A673 (cell line): ENCODE measurements around the gene DNTT. TPM values are rescaled to one million over a fixed set of nuclear protein-coding genes. Genes with fewer than 3 reads are reported as not detected.

ENCODE experiments used
- BruUV-seq: library from RNA; stranded (reverse); fragments of 400-500 nt; replicated peaks from 2 replicates; lab custom pipeline; 2021; lab: Mats Ljungman, UMichigan
- CTCF ChIA-PET: fragments of 300-600 bp; sonication (Branson Sonifier 250); formaldehyde crosslinking; loops from one replicate; lab custom pipeline; 2022; ENCODE audit warnings: antibody characterized with exemption; lab: Charles Lee
- POLR2A ChIA-PET: fragments of 300-600 bp; sonication (Branson Sonifier 250); formaldehyde crosslinking; loops from one replicate; lab custom pipeline; 2022; ENCODE audit warnings: antibody characterized with exemption; ENCODE audit not compliant: low non-redundant PET; lab: Charles Lee
- DNase-seq: peaks from one replicate; pipeline ENCODE4 v3.0.0-alpha.2; 2015; ENCODE audit warnings: low spot score
- H3K27ac ChIP-seq: fragments of 200-600 bp; sonication (generic); 2 replicates; pipeline ENCODE4 v1.5.1; 2016; ENCODE audit warnings: mixed run types, low read depth, mild to moderate bottlenecking, mixed read lengths, antibody characterized with exemption, low read length; ENCODE audit not compliant: poor library complexity, severe bottlenecking
- H3K27me3 ChIP-seq: fragments of 200-600 bp; sonication (generic); replicated peaks from 2 replicates; pipeline ENCODE4 v1.6.1; 2017; ENCODE audit warnings: mixed run types, low read depth, mild to moderate bottlenecking, mixed read lengths, antibody characterized with exemption, low read length; ENCODE audit not compliant: insufficient read depth, poor library complexity
- H3K36me3 ChIP-seq: fragments of 200-600 bp; sonication (generic); 2 replicates; pipeline ENCODE4 v1.6.1; 2016; ENCODE audit warnings: mixed run types, mild to moderate bottlenecking, mixed read lengths, antibody characterized with exemption, low read length; ENCODE audit not compliant: insufficient read depth, poor library complexity, severe bottlenecking
- H3K4me1 ChIP-seq: fragments of 200-600 bp; sonication (generic); 2 replicates; pipeline ENCODE4 v1.6.1; 2017; ENCODE audit warnings: mixed run types, mild to moderate bottlenecking, mixed read lengths, antibody characterized with exemption, low read length; ENCODE audit not compliant: insufficient read depth, poor library complexity, severe bottlenecking
- H3K4me3 ChIP-seq: fragments of 200-600 bp; sonication (generic); 2 replicates; pipeline ENCODE4 v1.5.1; 2016; ENCODE audit warnings: low read depth, mixed run types, mild to moderate bottlenecking, mixed read lengths, low read length; ENCODE audit not compliant: poor library complexity, severe bottlenecking
- H3K9me3 ChIP-seq: fragments of 200-600 bp; sonication (generic); 2 replicates; pipeline ENCODE4 v1.6.1; 2016; ENCODE audit warnings: mixed run types, low read depth, mild to moderate bottlenecking, mixed read lengths, antibody characterized with exemption, low read length; ENCODE audit not compliant: poor library complexity, severe bottlenecking
- EZH2 ChIP-seq: fragments of 200-600 bp; sonication (generic); IDR thresholded peaks from 2 replicates; pipeline ENCODE4 v1.6.1; 2017; ENCODE audit warnings: borderline replicate concordance, low read depth, mild to moderate bottlenecking, mixed read lengths, antibody characterized with exemption, low read length; ENCODE audit not compliant: poor library complexity, severe bottlenecking
- intact Hi-C: fragments of 100-400 bp; cut with micrococcal nuclease; formaldehyde crosslinking; loops from one replicate; pipeline ENCODE4 v1.10.0; 2022; ENCODE audit not compliant: unreplicated experiment
- total RNA-seq: library from RNA; stranded (reverse); gene quantifications from 2 replicates; pipeline ENCODE4 v1.2.3, GENCODE V29; 2021
- TF ChIP-seq, protein P1 (sequence below): fragments of 300-800, 200-600 bp; sonication (generic); conservative IDR thresholded peaks from 2 replicates; pipeline ENCODE4 v1.5.1; 2017; ENCODE audit warnings: low read depth, mild to moderate bottlenecking, antibody characterized with exemption, low read length, moderate library complexity, mixed read lengths

Gene DNTT
- total RNA-seq, 1 experiment from 2014 or later, result not detected

DNA sequence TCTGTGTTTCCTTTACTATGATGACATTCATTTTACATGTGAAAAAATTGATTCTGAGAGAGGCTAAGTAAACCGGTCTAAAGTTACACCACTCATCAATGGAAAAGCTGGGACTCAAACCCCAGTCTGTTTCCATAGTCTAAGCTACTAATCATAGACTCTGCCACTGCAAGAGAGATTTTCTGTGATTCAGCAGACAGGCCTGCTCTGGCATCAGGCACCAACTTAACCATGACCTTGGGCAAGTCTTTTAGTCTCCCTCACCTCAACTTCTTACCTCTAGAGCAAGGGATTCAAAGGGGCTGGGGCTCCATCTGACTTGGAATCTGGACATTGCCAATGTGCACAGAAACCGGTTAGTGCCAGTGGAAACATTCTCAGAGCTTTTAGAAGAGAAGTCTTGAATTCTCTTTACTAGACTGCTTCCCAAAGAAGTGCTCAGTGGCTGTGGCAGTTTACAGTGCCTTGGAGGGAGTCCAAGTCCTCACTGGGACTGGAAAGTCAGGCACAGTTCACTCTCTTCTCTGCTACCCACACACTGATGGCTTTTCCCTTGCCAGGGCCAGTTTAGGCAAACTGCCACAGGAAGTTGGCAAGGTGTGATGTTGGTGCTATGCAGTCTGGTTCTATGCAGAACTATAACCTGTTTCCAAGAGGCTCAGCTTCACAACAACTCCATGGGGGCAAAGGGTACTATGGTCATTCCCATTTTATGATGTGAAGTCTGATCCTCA lies 28.4 kb upstream of the DNTT start:
- H3K27me3 ChIP-seq, result no peaks in the 10 kb centered on the region
- H3K4me1 ChIP-seq, result no peaks in the 10 kb centered on the region
- no peak overlapping the region for H3K4me3 ChIP-seq
- no TSS peak for BruUV-seq
- ChIA-PET POLR2A (no interaction called here), CTCF (no interaction called here)
- no peak overlapping the region for H3K27ac ChIP-seq
- intact Hi-C loops, result no loop called here
- DNase-seq, result no peak
- TF ChIP-seq EZH2, result no peak
- TF ChIP-seq, protein P1, sequence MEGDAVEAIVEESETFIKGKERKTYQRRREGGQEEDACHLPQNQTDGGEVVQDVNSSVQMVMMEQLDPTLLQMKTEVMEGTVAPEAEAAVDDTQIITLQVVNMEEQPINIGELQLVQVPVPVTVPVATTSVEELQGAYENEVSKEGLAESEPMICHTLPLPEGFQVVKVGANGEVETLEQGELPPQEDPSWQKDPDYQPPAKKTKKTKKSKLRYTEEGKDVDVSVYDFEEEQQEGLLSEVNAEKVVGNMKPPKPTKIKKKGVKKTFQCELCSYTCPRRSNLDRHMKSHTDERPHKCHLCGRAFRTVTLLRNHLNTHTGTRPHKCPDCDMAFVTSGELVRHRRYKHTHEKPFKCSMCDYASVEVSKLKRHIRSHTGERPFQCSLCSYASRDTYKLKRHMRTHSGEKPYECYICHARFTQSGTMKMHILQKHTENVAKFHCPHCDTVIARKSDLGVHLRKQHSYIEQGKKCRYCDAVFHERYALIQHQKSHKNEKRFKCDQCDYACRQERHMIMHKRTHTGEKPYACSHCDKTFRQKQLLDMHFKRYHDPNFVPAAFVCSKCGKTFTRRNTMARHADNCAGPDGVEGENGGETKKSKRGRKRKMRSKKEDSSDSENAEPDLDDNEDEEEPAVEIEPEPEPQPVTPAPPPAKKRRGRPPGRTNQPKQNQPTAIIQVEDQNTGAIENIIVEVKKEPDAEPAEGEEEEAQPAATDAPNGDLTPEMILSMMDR, result no peak
- no peaks in the 10 kb centered on the region for H3K9me3 ChIP-seq
- no peaks in the 10 kb centered on the region for H3K36me3 ChIP-seq

DNA sequence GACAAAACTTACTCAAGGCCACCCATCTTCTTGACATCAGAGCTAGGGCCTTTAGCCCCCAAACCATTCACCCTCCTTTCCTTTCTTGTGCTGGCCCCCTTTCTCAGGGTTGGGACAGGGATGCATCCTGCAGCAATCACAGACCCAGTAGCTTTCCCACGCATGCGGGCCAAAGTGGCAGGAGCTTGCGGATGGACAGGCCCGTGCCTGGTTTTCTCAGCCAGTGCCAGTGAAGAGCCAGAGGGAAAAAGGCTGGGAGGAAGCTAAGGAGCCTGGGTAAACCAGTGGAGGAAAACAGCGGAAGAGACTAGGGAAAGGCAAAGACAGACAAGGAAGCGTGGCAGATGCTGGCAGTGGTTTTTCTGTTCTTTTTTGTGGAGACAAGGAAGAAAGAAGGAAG lies 27.8 kb upstream of the DNTT start:
- TF ChIP-seq EZH2, result no peak
- TF ChIP-seq, protein P1, result no peak
- Histone ChIP-seq H3K36me3 (no peaks in the 10 kb centered on the region), H3K4me3 (no peak overlapping the region), H3K27ac (no peak overlapping the region), H3K27me3 (no peaks in the 10 kb centered on the region), H3K4me1 (no peaks in the 10 kb centered on the region), H3K9me3 (no peaks in the 10 kb centered on the region)
- ChIA-PET POLR2A (no interaction called here), CTCF (no interaction called here)
- no TSS peak for BruUV-seq
- no peak for DNase-seq
- intact Hi-C loops, result no loop called here

DNA sequence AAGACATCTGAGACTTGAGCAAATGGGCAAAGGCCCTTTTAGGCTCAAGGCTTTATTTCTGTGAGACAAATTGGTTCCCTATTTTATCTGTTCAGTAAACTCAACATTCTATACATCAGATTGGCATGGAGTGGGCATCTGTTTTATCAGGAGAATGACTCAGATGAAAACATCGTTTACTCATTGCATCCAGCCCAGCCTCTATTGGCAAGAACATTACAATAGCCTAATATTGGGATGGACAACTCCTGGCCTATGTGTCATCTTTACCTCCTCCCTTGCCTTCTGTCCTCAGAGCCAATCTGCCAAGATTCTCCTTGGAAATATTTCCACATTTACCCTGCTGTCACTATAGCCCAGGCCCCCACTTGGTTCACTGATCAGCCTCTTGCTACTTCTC lies 27.4 kb upstream of the DNTT start:
- Histone ChIP-seq H3K27ac (no peak overlapping the region), H3K27me3 (no peaks in the 10 kb centered on the region), H3K36me3 (no peaks in the 10 kb centered on the region), H3K9me3 (no peaks in the 10 kb centered on the region), H3K4me3 (no peak overlapping the region), H3K4me1 (no peaks in the 10 kb centered on the region)
- intact Hi-C loops, result no loop called here
- DNase-seq, result no peak
- TF ChIP-seq, protein P1, result no peak
- TF ChIP-seq EZH2, result no peak
- BruUV-seq, result no TSS peak
- ChIA-PET POLR2A (no interaction called here), CTCF (no interaction called here)
